ENCODE data around the gene ERCC2.

Gene ERCC2

DNA sequence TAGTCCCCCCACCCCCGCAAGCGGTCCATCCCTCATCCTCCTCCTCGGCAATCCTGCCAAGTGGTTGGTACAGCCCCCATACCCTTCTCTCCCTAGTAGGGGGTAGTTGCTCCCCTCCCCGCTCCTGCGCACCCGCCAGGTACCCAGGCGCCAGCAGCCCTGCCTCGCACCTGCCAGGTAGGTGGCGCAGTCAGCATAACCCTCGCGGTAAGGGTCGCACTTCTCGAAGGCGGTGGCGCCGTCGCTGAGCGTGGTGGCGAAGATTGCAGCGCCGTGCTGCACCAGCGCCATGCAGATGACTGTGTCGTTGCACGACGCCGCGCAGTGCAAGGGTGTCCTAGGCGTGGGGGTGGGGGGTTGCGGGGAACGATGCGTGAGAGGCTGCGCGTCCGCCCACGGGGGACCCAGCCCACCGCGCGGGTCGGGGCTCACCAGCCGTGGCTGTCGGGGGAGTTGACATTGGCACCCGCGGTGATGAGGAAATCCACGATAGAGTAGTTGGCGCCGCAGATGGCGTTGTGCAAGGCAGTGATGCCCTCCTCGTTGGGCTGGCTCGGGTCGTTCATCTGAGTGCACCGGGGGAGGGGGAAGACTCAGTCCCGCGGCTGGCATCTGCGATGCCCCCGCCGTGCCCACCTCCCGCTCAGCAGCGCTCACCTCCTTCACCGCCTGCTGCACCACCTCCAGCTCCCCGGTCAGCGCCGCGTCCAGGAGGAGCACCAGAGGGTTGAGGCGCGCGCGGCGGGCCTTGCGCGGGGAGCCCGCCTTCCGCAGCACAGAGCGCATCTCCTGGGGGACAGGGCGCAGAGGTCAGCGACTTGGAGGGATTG is 15.2 kb upstream of the ERCC2 start:
- Histone ChIP-seq H3K9me3 (ENCODE audit: control extremely low read depth in 1 of 5, control insufficient read depth in 4 of 5, insufficient read depth in 2 of 5, low read depth in 1 of 5, low read length in 4 of 5) (no peaks in the 10 kb centered on the region), H3K4me1 (ENCODE audit: control extremely low read depth in 1 of 4, control insufficient read depth in 4 of 4, insufficient read depth in 4 of 4, low read length in 3 of 4) (peaks cover 0 to 8% (median 1%) of the 10 kb centered on the region in 4 experiments), H3K27me3 (replicated peaks in 2 of 5; ENCODE audit: control insufficient read depth in 4 of 5, insufficient read depth in 5 of 5, low read length in 4 of 5) (peaks cover 2 to 43% (median 18%) of the 10 kb centered on the region in 5 experiments), H3K27ac (ENCODE audit: insufficient read depth in 1 of 2, low read depth in 1 of 2, low read length in 2 of 2, poor library complexity in 1 of 2, severe bottlenecking in 2 of 2) (no peak overlapping the region), H3K4me3 (ENCODE audit: control insufficient read depth in 1 of 7, extremely low read depth in 1 of 7, insufficient read depth in 4 of 7, low read depth in 2 of 7, low read length in 6 of 7) (no peak overlapping the region), H3K36me3 (ENCODE audit: control insufficient read depth in 4 of 4, insufficient read depth in 4 of 4, low read length in 3 of 4) (no peaks in the 10 kb centered on the region)
- CTCF ChIA-PET: no interaction called here
- peak in 1 of 3 donors; percentile 30 for DNase-seq
- WGBS (ENCODE audit: insufficient coverage): 8% methylated on average over 65 of the region's 75 CpGs
- POLR2A ChIA-PET: no interaction called here

DNA sequence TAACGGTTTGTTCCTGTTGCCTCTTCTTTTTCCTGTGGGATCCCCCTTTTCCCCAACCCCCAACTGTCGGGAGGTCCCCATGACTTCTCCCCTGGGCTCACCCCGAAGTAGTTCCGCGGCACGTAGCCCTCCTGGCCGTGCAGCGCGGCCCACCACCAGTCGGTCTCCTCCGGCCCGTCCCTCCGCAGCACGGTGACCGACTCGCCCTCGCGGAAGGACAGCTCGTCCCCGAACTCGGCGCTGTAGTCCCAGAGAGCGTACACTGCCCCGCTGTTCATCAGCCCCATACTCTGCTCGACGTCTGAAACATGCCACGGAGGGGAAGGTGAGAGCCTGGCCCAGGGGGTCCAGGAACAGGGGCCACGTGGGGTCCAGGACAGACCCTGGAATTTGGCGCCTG is 12.1 kb upstream of the ERCC2 start:
- Histone ChIP-seq H3K4me1 (ENCODE audit: control extremely low read depth in 1 of 4, control insufficient read depth in 4 of 4, insufficient read depth in 4 of 4, low read length in 3 of 4) (peaks cover 0 to 8% (median 1%) of the 10 kb centered on the region in 4 experiments), H3K27me3 (replicated peaks in 2 of 5; ENCODE audit: control insufficient read depth in 4 of 5, insufficient read depth in 5 of 5, low read length in 4 of 5) (peaks cover 2 to 33% (median 21%) of the 10 kb centered on the region in 5 experiments), H3K9me3 (ENCODE audit: control extremely low read depth in 1 of 5, control insufficient read depth in 4 of 5, insufficient read depth in 2 of 5, low read depth in 1 of 5, low read length in 4 of 5) (no peaks in the 10 kb centered on the region), H3K27ac (ENCODE audit: insufficient read depth in 1 of 2, low read depth in 1 of 2, low read length in 2 of 2, poor library complexity in 1 of 2, severe bottlenecking in 2 of 2) (no peak overlapping the region), H3K36me3 (ENCODE audit: control insufficient read depth in 4 of 4, insufficient read depth in 4 of 4, low read length in 3 of 4) (no peaks in the 10 kb centered on the region), H3K4me3 (ENCODE audit: control insufficient read depth in 1 of 7, extremely low read depth in 1 of 7, insufficient read depth in 4 of 7, low read depth in 2 of 7, low read length in 6 of 7) (no peak overlapping the region)
- WGBS (ENCODE audit: insufficient coverage): 87% methylated on average over 29 of the region's 29 CpGs
- CTCF ChIA-PET: no interaction called here
- no peak for DNase-seq
- POLR2A ChIA-PET: no interaction called here

DNA sequence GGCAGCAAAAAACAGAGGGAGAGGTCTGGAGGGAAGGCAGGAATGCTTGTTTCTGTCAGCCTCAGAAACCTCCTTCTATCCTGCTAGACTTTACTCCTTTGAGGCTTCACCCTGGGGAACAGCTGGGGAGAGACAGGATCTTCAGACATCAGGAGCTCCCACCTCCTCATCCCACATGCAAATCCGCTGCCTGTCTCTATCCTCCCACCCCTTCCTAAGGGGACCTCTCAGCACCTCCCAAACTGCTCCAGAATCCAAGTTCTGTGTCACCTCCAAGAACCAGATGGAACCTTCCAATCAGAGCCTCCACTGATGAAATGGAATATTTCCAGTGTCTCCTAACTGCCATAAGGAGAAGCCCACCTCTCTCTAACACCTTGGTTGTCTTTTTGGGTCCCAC is 9.7 kb upstream of the ERCC2 start:
- no peaks in the 10 kb centered on the region for H3K9me3 ChIP-seq (ENCODE audit: control extremely low read depth in 1 of 5, control insufficient read depth in 4 of 5, insufficient read depth in 2 of 5, low read depth in 1 of 5, low read length in 4 of 5)
- H3K27me3 ChIP-seq (replicated peaks in 2 of 5; ENCODE audit: control insufficient read depth in 4 of 5, insufficient read depth in 5 of 5, low read length in 4 of 5): peaks cover 0 to 10% (median 10%) of the 10 kb centered on the region in 5 experiments
- ChIA-PET POLR2A (no interaction called here), CTCF (no interaction called here)
- no peaks in the 10 kb centered on the region for H3K4me1 ChIP-seq (ENCODE audit: control extremely low read depth in 1 of 4, control insufficient read depth in 4 of 4, insufficient read depth in 4 of 4, low read length in 3 of 4)
- no peak for DNase-seq
- no peak overlapping the region for H3K4me3 ChIP-seq (ENCODE audit: control insufficient read depth in 1 of 7, extremely low read depth in 1 of 7, insufficient read depth in 4 of 7, low read depth in 2 of 7, low read length in 6 of 7)
- no CpG with 5 or more reads among the region's 1 CpG for WGBS (ENCODE audit: insufficient coverage)
- no peaks in the 10 kb centered on the region for H3K36me3 ChIP-seq (ENCODE audit: control insufficient read depth in 4 of 4, insufficient read depth in 4 of 4, low read length in 3 of 4)
- H3K27ac ChIP-seq (ENCODE audit: insufficient read depth in 1 of 2, low read depth in 1 of 2, low read length in 2 of 2, poor library complexity in 1 of 2, severe bottlenecking in 2 of 2): no peak overlapping the region

DNA sequence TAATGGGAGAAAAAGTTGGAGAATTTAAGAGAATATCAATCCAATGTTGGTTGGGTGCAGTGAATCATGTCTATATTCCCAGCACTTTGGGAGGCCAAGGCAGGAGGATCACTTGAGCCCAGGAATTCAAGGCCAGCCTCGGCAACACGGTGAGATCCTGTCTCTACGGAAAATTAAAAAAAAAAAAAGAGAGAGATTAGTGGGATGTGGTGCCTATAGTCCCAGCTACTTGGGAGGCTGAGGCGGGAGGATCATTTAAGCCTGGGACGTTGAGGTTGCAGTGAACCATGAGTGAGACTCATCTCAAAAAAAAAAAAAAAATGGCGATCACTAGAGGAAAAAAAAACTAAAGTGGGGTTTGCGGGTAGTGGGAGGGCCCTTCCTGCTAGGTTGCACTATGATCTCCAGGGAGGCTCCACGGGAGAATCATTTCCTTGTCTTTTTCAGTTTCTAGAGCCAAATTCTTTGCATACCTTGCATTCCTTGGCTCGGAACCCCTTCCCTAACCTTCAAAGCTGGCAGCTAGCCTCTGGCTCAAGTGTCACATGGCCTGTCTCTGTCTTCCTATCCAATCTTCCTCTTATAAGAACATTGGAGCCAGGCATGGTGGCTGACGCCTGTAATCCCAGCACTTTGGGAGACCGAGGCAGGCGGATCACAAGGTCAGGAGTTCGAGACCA is 5.8 kb upstream of the ERCC2 start:
- no peaks in the 10 kb centered on the region for H3K9me3 ChIP-seq (ENCODE audit: control extremely low read depth in 1 of 5, control insufficient read depth in 4 of 5, insufficient read depth in 2 of 5, low read depth in 1 of 5, low read length in 4 of 5)
- no peak for DNase-seq
- CTCF ChIA-PET: no interaction called here
- peaks cover 0 to 1% (median under 1%) of the 10 kb centered on the region in 4 experiments for H3K4me1 ChIP-seq (ENCODE audit: control extremely low read depth in 1 of 4, control insufficient read depth in 4 of 4, insufficient read depth in 4 of 4, low read length in 3 of 4)
- no peak overlapping the region for H3K27ac ChIP-seq (ENCODE audit: insufficient read depth in 1 of 2, low read depth in 1 of 2, low read length in 2 of 2, poor library complexity in 1 of 2, severe bottlenecking in 2 of 2)
- H3K36me3 ChIP-seq (ENCODE audit: control insufficient read depth in 4 of 4, insufficient read depth in 4 of 4, low read length in 3 of 4): no peaks in the 10 kb centered on the region
- no peak overlapping the region for H3K4me3 ChIP-seq (ENCODE audit: control insufficient read depth in 1 of 7, extremely low read depth in 1 of 7, insufficient read depth in 4 of 7, low read depth in 2 of 7, low read length in 6 of 7)
- POLR2A ChIA-PET: no interaction called here
- WGBS (ENCODE audit: insufficient coverage): 87% methylated on average over 10 of the region's 13 CpGs
- H3K27me3 ChIP-seq (replicated peaks in 2 of 5; ENCODE audit: control insufficient read depth in 4 of 5, insufficient read depth in 5 of 5, low read length in 4 of 5): peaks cover 0 to 3% (median 0%) of the 10 kb centered on the region in 5 experiments

DNA sequence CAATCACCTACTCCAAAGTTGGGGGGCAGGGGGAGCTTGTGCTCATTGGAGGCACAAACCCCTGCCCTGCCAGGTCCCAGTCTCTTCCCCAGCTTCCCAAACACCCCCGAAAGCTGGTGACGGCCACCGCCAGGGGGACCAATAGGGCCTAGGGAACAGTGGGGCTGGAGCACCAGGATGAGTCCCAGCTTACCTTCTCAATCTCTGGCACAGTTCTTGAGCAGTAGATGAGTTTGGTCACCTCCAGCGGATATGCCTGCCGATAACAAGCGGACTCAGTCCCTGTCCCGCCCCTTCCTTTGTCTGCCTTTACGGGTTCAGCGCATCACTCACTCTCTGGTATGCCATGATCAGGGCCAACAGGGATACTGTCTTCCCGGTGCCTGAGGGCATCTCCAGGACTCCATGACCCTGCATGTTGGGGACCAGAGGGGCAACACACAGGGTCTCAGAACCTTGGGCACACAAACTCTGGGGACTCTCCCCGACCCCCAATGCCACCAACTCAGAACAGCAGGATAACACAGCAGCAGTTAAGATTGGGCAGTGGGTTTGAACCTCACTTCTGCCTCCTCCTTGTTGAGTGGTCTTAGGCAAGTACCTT is 1.5 kb downstream of the ERCC2 start:
- no peak overlapping the region for H3K4me3 ChIP-seq (ENCODE audit: control insufficient read depth in 1 of 7, extremely low read depth in 1 of 7, insufficient read depth in 4 of 7, low read depth in 2 of 7, low read length in 6 of 7)
- DNase-seq: no peak
- peaks cover 0 to 10% (median 5%) of the 10 kb centered on the region in 4 experiments for H3K4me1 ChIP-seq (ENCODE audit: control extremely low read depth in 1 of 4, control insufficient read depth in 4 of 4, insufficient read depth in 4 of 4, low read length in 3 of 4)
- no peak overlapping the region for H3K27ac ChIP-seq (ENCODE audit: insufficient read depth in 1 of 2, low read depth in 1 of 2, low read length in 2 of 2, poor library complexity in 1 of 2, severe bottlenecking in 2 of 2)
- peaks cover 2 to 13% (median 3%) of the 10 kb centered on the region in 4 experiments for H3K36me3 ChIP-seq (ENCODE audit: control insufficient read depth in 4 of 4, insufficient read depth in 4 of 4, low read length in 3 of 4)
- CTCF ChIA-PET: interaction anchor here (1.0 kb wide), 1 partner anchor 10 kb away, joined by 3 read pairs; no protein-coding TSS in a partner anchor
- WGBS (ENCODE audit: insufficient coverage): 98% methylated on average over 10 of the region's 11 CpGs
- no peaks in the 10 kb centered on the region for H3K9me3 ChIP-seq (ENCODE audit: control extremely low read depth in 1 of 5, control insufficient read depth in 4 of 5, insufficient read depth in 2 of 5, low read depth in 1 of 5, low read length in 4 of 5)
- no peaks in the 10 kb centered on the region for H3K27me3 ChIP-seq (replicated peaks in 2 of 5; ENCODE audit: control insufficient read depth in 4 of 5, insufficient read depth in 5 of 5, low read length in 4 of 5)
- POLR2A ChIA-PET: no interaction called here

DNA sequence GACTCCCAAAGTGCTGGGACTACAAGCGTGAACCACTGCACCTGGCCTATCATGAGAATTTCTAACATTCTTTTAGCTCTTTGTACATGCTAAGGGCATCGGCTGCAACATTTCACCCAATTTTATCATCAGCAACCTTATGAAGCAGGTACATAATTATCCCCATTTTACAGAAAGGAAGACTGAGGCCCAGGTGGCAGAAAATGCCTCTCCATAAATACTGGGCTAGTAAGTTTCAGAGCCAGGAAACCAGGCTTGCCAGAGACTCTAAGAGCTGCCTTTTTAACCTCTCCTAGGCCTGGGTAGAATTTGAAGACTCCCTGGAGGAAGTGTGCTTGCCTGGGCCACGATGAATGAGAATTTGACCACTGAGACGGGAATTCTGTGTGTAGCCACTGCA is 2.2 kb downstream of the ERCC2 start:
- ChIA-PET POLR2A (interaction anchor here (0.6 kb wide), 1 partner anchor 203 kb away, joined by 4 read pairs; no protein-coding TSS in a partner anchor), CTCF (interaction anchor here (1.0 to 1.5 kb wide), 2 partner anchors 10 to 13 kb away, joined by 3 to 4 read pairs; no protein-coding TSS in a partner anchor)
- Histone ChIP-seq H3K9me3 (ENCODE audit: control extremely low read depth in 1 of 5, control insufficient read depth in 4 of 5, insufficient read depth in 2 of 5, low read depth in 1 of 5, low read length in 4 of 5) (no peaks in the 10 kb centered on the region), H3K36me3 (ENCODE audit: control insufficient read depth in 4 of 4, insufficient read depth in 4 of 4, low read length in 3 of 4) (peaks cover 2 to 20% (median 7%) of the 10 kb centered on the region in 4 experiments), H3K27ac (ENCODE audit: insufficient read depth in 1 of 2, low read depth in 1 of 2, low read length in 2 of 2, poor library complexity in 1 of 2, severe bottlenecking in 2 of 2) (no peak overlapping the region), H3K27me3 (replicated peaks in 2 of 5; ENCODE audit: control insufficient read depth in 4 of 5, insufficient read depth in 5 of 5, low read length in 4 of 5) (no peaks in the 10 kb centered on the region), H3K4me1 (ENCODE audit: control extremely low read depth in 1 of 4, control insufficient read depth in 4 of 4, insufficient read depth in 4 of 4, low read length in 3 of 4) (peaks cover 0 to 10% (median 5%) of the 10 kb centered on the region in 4 experiments), H3K4me3 (ENCODE audit: control insufficient read depth in 1 of 7, extremely low read depth in 1 of 7, insufficient read depth in 4 of 7, low read depth in 2 of 7, low read length in 6 of 7) (no peak overlapping the region)
- WGBS (ENCODE audit: insufficient coverage): 100% methylated on average over 4 of the region's 4 CpGs
- DNase-seq: no peak

Data from common myeloid progenitor, CD34-positive (primary cell).